ENCODE data around the gene PPP1R13L. TPM values are rescaled to one million over a fixed set of nuclear protein-coding genes. Genes with fewer than 3 reads are reported as not detected.
A peak's percentile ranks its signal among the peaks of the same experiment; 100 is the strongest.

PPP1R13L gene
- total RNA-seq, 1 donor from 2014 or later: 8.2 TPM

DNA sequence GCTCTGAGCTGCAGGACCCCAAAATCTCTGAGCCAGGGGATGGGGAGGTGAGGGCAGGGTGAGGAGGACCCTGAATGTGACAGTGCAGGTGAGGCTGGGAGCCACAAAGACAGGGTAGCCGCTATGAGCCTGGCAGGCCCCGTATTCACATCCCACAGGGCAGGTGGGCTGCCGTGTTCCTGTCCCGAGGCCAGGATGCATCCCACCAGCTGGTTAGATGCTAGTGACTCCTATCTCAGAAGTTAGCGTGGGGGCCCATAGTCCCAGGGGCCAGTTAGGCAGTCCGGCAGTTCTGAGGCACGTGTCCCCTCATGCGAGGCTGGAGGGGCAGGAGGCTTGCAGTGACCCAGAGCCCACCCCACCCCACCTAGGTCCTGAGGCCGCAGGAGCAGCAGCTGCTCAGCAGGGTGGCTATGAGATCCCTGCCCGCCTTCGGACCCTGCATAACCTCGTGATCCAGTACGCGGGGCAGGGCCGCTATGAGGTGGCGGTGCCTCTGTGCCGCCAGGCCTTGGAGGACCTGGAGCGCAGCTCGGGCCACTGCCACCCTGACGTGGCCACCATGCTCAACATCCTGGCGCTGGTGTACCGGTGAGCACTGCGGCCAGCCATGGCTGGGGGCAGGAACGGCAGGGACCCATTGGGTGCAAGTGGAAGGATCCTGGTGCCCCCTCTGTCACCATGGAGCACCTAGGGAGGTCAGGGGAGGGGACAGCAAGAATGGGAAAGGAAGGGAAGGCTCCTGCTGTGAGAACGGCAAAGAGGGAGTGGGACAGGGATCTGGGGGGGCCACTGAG lies 57.1 kb downstream of the PPP1R13L start:
- DNase-seq (ENCODE audit: low read depth, low spot score): no peak

DNA sequence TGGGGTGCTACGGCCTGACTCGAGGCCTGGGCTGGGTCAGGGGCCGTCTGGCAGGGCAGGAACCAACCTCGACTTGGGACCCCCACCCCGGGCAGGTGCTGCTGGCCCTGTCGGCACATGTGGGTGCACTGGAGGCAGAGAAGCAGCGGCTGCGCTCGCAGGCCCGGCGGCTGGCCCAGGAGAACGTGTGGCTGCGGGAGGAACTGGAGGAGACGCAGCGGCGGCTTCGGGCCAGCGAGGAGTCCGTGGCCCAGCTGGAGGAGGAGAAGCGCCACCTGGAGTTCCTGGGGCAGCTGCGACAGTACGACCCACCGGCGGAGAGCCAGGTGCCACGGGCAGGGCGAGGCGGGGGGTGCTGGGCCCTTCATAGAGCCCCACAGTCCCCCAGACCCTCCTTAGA lies 58.4 kb downstream of the PPP1R13L start:
- no peak for DNase-seq (ENCODE audit: low read depth, low spot score)

More for the DNA sequence above, 57.1 kb downstream of the PPP1R13L start:
- Mint-ChIP-seq H3K4me3 (no peak overlapping the region), H3K36me3 (ENCODE audit: low read depth) (no peaks in the 10 kb centered on the region), H3K27ac (ENCODE audit: unreplicated experiment) (peak overlapping the region; percentile 27), H3K9me3 (no peaks in the 10 kb centered on the region), H3K27me3 (ENCODE audit: low read depth) (peaks cover 29% of the 10 kb centered on the region), H3K4me1 (no peaks in the 10 kb centered on the region)
- TF ChIP-seq, protein P1, sequence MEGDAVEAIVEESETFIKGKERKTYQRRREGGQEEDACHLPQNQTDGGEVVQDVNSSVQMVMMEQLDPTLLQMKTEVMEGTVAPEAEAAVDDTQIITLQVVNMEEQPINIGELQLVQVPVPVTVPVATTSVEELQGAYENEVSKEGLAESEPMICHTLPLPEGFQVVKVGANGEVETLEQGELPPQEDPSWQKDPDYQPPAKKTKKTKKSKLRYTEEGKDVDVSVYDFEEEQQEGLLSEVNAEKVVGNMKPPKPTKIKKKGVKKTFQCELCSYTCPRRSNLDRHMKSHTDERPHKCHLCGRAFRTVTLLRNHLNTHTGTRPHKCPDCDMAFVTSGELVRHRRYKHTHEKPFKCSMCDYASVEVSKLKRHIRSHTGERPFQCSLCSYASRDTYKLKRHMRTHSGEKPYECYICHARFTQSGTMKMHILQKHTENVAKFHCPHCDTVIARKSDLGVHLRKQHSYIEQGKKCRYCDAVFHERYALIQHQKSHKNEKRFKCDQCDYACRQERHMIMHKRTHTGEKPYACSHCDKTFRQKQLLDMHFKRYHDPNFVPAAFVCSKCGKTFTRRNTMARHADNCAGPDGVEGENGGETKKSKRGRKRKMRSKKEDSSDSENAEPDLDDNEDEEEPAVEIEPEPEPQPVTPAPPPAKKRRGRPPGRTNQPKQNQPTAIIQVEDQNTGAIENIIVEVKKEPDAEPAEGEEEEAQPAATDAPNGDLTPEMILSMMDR (conservative IDR thresholded peaks at IDR 0.05): no peak

DNA sequence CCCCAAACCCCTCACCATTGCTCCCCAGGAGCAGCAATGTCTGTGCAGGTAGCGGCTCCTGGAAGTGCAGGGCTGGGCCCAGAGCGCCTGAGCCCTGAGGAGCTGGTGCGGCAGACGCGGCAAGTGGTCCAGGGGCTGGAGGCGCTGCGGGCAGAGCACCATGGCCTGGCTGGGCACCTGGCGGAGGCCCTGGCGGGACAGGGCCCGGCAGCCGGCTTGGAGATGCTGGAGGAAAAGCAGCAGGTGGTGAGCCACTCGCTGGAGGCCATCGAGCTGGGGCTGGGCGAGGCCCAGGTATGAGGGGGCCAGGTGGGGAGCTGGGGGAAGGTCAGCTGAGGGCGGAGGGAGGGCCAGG lies 59.4 kb downstream of the PPP1R13L start:
- Mint-ChIP-seq H3K9me3 (no peaks in the 10 kb centered on the region), H3K4me1 (no peaks in the 10 kb centered on the region), H3K4me3 (no peak overlapping the region), H3K27me3 (ENCODE audit: low read depth) (peaks cover 29% of the 10 kb centered on the region), H3K27ac (ENCODE audit: unreplicated experiment) (no peak overlapping the region), H3K36me3 (ENCODE audit: low read depth) (no peaks in the 10 kb centered on the region)
- TF ChIP-seq, protein P1 (conservative IDR thresholded peaks at IDR 0.05): no peak
- DNase-seq (ENCODE audit: low read depth, low spot score): no peak

More for the DNA sequence above, 58.4 kb downstream of the PPP1R13L start:
- Mint-ChIP-seq H3K36me3 (ENCODE audit: low read depth) (no peaks in the 10 kb centered on the region), H3K27ac (ENCODE audit: unreplicated experiment) (no peak overlapping the region), H3K4me3 (no peak overlapping the region), H3K9me3 (no peaks in the 10 kb centered on the region), H3K4me1 (no peaks in the 10 kb centered on the region), H3K27me3 (ENCODE audit: low read depth) (peaks cover 29% of the 10 kb centered on the region)
- TF ChIP-seq, protein P1 (conservative IDR thresholded peaks at IDR 0.05): no peak

DNA sequence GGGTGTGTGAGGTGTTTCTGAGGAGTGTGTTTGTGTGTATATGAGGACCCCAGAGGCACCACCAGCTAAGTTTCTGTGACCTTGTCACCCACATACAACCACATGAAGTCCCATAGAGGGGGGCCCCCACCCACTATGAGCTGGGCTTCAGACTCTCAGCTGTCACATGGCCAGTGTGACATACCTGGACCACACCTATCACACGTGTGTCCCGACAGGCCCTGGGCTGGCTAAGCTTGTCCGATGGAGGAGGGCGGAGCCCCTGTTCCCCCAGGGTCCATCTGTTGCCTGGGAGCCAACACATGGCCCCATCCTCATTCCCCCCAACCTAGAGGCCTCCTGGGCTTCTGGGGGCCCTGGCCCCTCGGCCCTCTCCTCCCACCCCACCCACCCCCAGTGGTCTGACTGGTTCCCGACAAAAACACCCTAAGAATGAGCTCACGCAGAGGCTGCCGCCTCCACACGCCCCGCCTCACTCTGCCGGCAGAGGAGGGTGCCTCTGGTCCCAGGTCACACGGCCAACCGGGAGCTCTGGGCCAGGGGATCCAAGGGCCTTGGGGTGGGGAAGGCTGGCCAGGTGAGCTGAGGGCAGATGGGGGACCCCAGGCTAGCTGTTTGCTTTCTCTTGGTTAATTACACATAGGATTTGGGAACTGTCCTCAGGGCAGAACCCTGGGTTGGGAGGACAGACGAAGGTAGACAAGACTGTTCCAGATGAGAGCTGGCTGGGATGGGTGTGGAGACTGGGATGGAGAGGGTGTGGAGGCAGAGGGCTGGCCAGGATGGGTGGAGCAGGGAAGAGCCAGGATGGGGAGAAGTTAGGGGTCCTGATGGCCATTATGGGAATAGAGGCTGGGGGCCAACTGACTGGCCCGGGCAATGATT lies 60.0 kb downstream of the PPP1R13L start:
- DNase-seq (ENCODE audit: low read depth, low spot score): no peak
- H3K4me1 Mint-ChIP-seq: peaks cover 4% of the 10 kb centered on the region
- peaks cover 34% of the 10 kb centered on the region for H3K27me3 Mint-ChIP-seq (ENCODE audit: low read depth)
- H3K9me3 Mint-ChIP-seq: no peaks in the 10 kb centered on the region
- peak overlapping the region; percentile 29 for H3K4me3 Mint-ChIP-seq
- H3K36me3 Mint-ChIP-seq (ENCODE audit: low read depth): no peaks in the 10 kb centered on the region
- TF ChIP-seq, protein P1 (conservative IDR thresholded peaks at IDR 0.05): no peak
- H3K27ac Mint-ChIP-seq (ENCODE audit: unreplicated experiment): peak overlapping the region; percentile 64

DNA sequence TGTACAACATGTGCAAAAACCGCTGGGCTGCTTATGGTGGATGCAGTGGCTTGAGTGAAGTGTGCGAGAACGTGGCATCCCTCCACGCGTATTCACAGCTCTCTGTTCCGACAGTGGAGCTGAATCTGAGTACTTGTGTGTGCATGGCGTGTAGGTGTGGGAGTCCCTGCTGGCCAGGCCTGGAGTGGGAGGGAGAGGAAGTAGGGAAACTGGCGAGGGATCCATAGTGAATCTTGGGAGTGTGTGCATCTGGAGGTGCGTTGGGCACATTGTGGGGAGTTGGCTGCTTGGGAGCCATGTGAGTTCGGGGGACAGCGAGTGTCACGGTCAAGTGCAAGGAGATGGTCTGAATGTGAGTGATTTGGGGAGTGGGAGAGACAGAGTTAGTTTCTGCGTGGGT lies 62.0 kb downstream of the PPP1R13L start:
- Mint-ChIP-seq H3K27me3 (ENCODE audit: low read depth) (peaks cover 46% of the 10 kb centered on the region), H3K36me3 (ENCODE audit: low read depth) (no peaks in the 10 kb centered on the region), H3K27ac (ENCODE audit: unreplicated experiment) (no peak overlapping the region), H3K4me1 (peaks cover 8% of the 10 kb centered on the region), H3K4me3 (no peak overlapping the region), H3K9me3 (no peaks in the 10 kb centered on the region)
- TF ChIP-seq, protein P1 (conservative IDR thresholded peaks at IDR 0.05): no peak
- no peak for DNase-seq (ENCODE audit: low read depth, low spot score)
